H9 (cell line): ENCODE measurements around the gene TENM3. TPM values are rescaled to one million over a fixed set of nuclear protein-coding genes. Genes with fewer than 3 reads are reported as not detected.
A peak's percentile ranks its signal among the peaks of the same experiment; 100 is the strongest.

Experiments used
- DNase-seq: peaks from one replicate; pipeline ENCODE4 v3.0.0-alpha.2; 2017
- H2AFZ ChIP-seq: one replicate; pipeline ENCODE4 v1.6.1; 2013; ENCODE audit warnings: mild to moderate bottlenecking, low read length, control low read depth, moderate library complexity
- H2AK5ac ChIP-seq: 2 replicates; pipeline ENCODE4 v1.6.1; 2013; ENCODE audit warnings: low read length, control low read depth, mixed read lengths; ENCODE audit not compliant: insufficient read length
- H2BK120ac ChIP-seq: one replicate; pipeline ENCODE4 v1.6.1; 2013; ENCODE audit warnings: low read depth, mild to moderate bottlenecking, low read length, control low read depth, inconsistent platforms; ENCODE audit not compliant: poor library complexity, severe bottlenecking
- H2BK12ac ChIP-seq: 2 replicates; pipeline ENCODE4 v1.6.1; 2013; ENCODE audit warnings: low read length, control low read depth, mixed read lengths, low read depth; ENCODE audit not compliant: insufficient read length
- H2BK15ac ChIP-seq: 2 replicates; pipeline ENCODE4 v1.6.1; 2013; ENCODE audit warnings: low read depth, low read length, control low read depth
- H2BK20ac ChIP-seq: one replicate; pipeline ENCODE4 v1.6.1; 2013; ENCODE audit warnings: low read depth, mild to moderate bottlenecking, low read length, control low read depth, inconsistent platforms; ENCODE audit not compliant: poor library complexity, severe bottlenecking
- H2BK5ac ChIP-seq: 2 replicates; pipeline ENCODE4 v1.6.1; 2013; ENCODE audit warnings: low read length, control low read depth, mixed read lengths; ENCODE audit not compliant: insufficient read length
- H3K14ac ChIP-seq: 2 replicates; pipeline ENCODE4 v1.6.1; 2013; ENCODE audit warnings: low read length, control low read depth; ENCODE audit not compliant: insufficient read depth
- H3K18ac ChIP-seq: 2 replicates; pipeline ENCODE4 v1.6.1; 2013; ENCODE audit warnings: low read depth, mild to moderate bottlenecking, mixed read lengths, low read length, control low read depth; ENCODE audit not compliant: insufficient read length
- H3K23ac ChIP-seq: 2 replicates; pipeline ENCODE4 v1.6.1; 2013; ENCODE audit warnings: low read length, control low read depth, mixed read lengths, low read depth; ENCODE audit not compliant: insufficient read length
- H3K23me2 ChIP-seq: 2 replicates; pipeline ENCODE4 v1.6.1; 2013; ENCODE audit warnings: low read depth, mild to moderate bottlenecking, mixed read lengths, low read length, control low read depth; ENCODE audit not compliant: insufficient read length, poor library complexity, severe bottlenecking
- H3K27ac ChIP-seq: 2 replicates; pipeline ENCODE4 v1.5.1; 2013; ENCODE audit warnings: low read length, control low read depth, mixed read lengths, low read depth; ENCODE audit not compliant: insufficient read length
- H3K27me3 ChIP-seq: 2 replicates; pipeline ENCODE4 v1.6.1; 2013; ENCODE audit warnings: low read length, control low read depth, inconsistent platforms; ENCODE audit not compliant: insufficient read depth
- H3K4ac ChIP-seq: 2 replicates; pipeline ENCODE4 v1.6.1; 2013; ENCODE audit warnings: low read depth, mild to moderate bottlenecking, control low read depth, inconsistent platforms, low read length, moderate library complexity
- H3K4me1 ChIP-seq: 2 replicates; pipeline ENCODE4 v1.6.1; 2013; ENCODE audit warnings: low read length, control low read depth, inconsistent platforms; ENCODE audit not compliant: insufficient read depth
- H3K4me2 ChIP-seq: 2 replicates; pipeline ENCODE4 v1.6.1; 2013; ENCODE audit warnings: low read length, control low read depth, mixed read lengths; ENCODE audit not compliant: insufficient read length, insufficient read depth
- H3K56ac ChIP-seq: 2 replicates; pipeline ENCODE4 v1.6.1; 2013; ENCODE audit warnings: low read depth, mild to moderate bottlenecking, mixed read lengths, low read length, control low read depth; ENCODE audit not compliant: insufficient read length
- H3K79me1 ChIP-seq: 2 replicates; pipeline ENCODE4 v1.6.1; 2013; ENCODE audit warnings: low read depth, mild to moderate bottlenecking, moderate library complexity, low read length, control low read depth, inconsistent platforms; ENCODE audit not compliant: insufficient read depth, poor library complexity, severe bottlenecking
- H3K79me2 ChIP-seq: 2 replicates; pipeline ENCODE4 v1.6.1; 2013; ENCODE audit warnings: low read length, control low read depth, inconsistent platforms; ENCODE audit not compliant: insufficient read depth
- H3K9ac ChIP-seq: 2 replicates; pipeline ENCODE4 v1.6.1; 2013; ENCODE audit warnings: low read length, control low read depth, mixed read lengths; ENCODE audit not compliant: insufficient read length; ENCODE audit errors: extremely low read depth
- H3K9me3 ChIP-seq: one replicate; pipeline ENCODE4 v1.6.1; 2013; ENCODE audit warnings: low read depth, low read length, inconsistent platforms; ENCODE audit not compliant: control insufficient read depth
- H3T11ph ChIP-seq: one replicate; pipeline ENCODE4 v1.6.1; 2013; ENCODE audit warnings: mild to moderate bottlenecking, low read length, control low read depth, inconsistent platforms
- H4K20me1 ChIP-seq: one replicate; pipeline ENCODE4 v1.6.1; 2013; ENCODE audit not compliant: control insufficient read depth, insufficient read length, insufficient read depth
- H4K5ac ChIP-seq: 2 replicates; pipeline ENCODE4 v1.6.1; 2013; ENCODE audit warnings: low read depth, mild to moderate bottlenecking, mixed read lengths, low read length, control low read depth; ENCODE audit not compliant: insufficient read length
- H4K8ac ChIP-seq: replicated peaks from 2 replicates; pipeline ENCODE4 v1.6.1; 2013; ENCODE audit warnings: low read length, control low read depth, mixed read lengths, low read depth; ENCODE audit not compliant: insufficient read length
- H4K91ac ChIP-seq: 2 replicates; pipeline ENCODE4 v1.6.1; 2013; ENCODE audit warnings: low read depth, mild to moderate bottlenecking, moderate library complexity, mixed read lengths, low read length, control low read depth; ENCODE audit not compliant: insufficient read length
- H3K27ac Mint-ChIP-seq, 3 experiments: 2 replicates in 2 of 3; 3 replicates in 1 of 3; pipeline ENCODE4 v1.8.0; 2020 to 2021; ENCODE audit warnings: mixed read lengths in 3 of 3, mild to moderate bottlenecking in 1 of 3, moderate library complexity in 1 of 3
- H3K27me3 Mint-ChIP-seq: 2 replicates; pipeline ENCODE4 v1.8.0; 2021; ENCODE audit warnings: low read depth, mild to moderate bottlenecking, moderate library complexity, mixed read lengths
- H3K36me3 Mint-ChIP-seq, 3 experiments: 2 replicates in 2 of 3; 3 replicates in 1 of 3; pipeline ENCODE4 v1.8.0; 2020 to 2021; ENCODE audit warnings: low read depth in 3 of 3, mixed read lengths in 3 of 3; ENCODE audit not compliant: insufficient read depth in 1 of 3
- H3K4me1 Mint-ChIP-seq, 2 experiments: 2 replicates each; pipeline ENCODE4 v1.8.0; 2020; ENCODE audit warnings: mixed read lengths in 2 of 2
- H3K4me3 Mint-ChIP-seq, 2 experiments: 2 replicates in 1 of 2; 3 replicates in 1 of 2; pipeline ENCODE4 v1.8.0; 2020 to 2021; ENCODE audit warnings: mild to moderate bottlenecking in 2 of 2, mixed read lengths in 2 of 2, moderate library complexity in 1 of 2
- H3K9me3 Mint-ChIP-seq, 2 experiments: 2 replicates in 1 of 2; 3 replicates in 1 of 2; pipeline ENCODE4 v1.8.0; 2020; ENCODE audit warnings: mild to moderate bottlenecking in 2 of 2, mixed read lengths in 2 of 2, moderate library complexity in 1 of 2
- WGBS: extraction: QIAGEN DNeasy Blood & Tissue Kit; methylation state at CpG from one replicate; pipeline ENCODE4 v1.1.7; 2013; ENCODE audit warnings: missing lambda C conversion rate, low lambda C conversion rate, mixed read lengths; ENCODE audit not compliant: insufficient read length; ENCODE audit errors: extremely low coverage; 5-methylcytosine and 5-hydroxymethylcytosine counted together
- total RNA-seq: library from RNA; stranded (reverse); gene quantifications from 2 replicates; pipeline ENCODE4 v1.2.1, GENCODE V29; 2021
- TF ChIP-seq, protein P1 (sequence below): fragments of 200-600 bp; sonication (generic); conservative IDR thresholded peaks from 3 replicates; pipeline ENCODE4 v1.8.0; 2021; ENCODE audit warnings: antibody characterized with exemption, mild to moderate bottlenecking

Gene TENM3
- total RNA-seq, 1 experiment from 2014 or later = 49.6 TPM

DNA sequence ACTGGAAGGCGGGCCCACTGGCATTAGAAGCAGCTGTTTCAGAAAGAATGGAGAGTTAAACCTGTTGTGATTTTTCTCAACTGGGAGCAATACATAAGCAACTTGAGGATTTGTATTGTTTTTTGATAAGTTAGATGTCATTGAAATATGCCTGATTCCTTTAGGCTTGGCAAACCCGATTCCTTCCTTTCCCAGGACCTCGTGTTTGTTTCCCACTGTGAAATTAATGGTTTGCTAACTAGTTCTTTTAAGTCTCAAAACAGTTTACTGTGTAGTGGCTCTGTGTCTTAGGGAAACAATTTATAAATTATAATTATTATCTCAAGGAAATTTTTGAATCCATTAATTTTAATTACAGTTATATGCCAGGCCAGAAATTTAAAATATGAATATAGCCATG, 456.0 kb downstream of the TENM3 start:
- Histone ChIP-seq H3K79me1 (no peaks in the 10 kb centered on the region), H3K18ac (no peak overlapping the region), H2BK15ac (no peak overlapping the region), H2BK120ac (no peak overlapping the region), H2BK12ac (no peak overlapping the region), H3K9ac (no peak overlapping the region), H3K23ac (no peak overlapping the region), H3K79me2 (no peaks in the 10 kb centered on the region), H2BK20ac (no peak overlapping the region), H3K4ac (no peak overlapping the region), H2BK5ac (no peak overlapping the region), H4K91ac (no peak overlapping the region), H3K56ac (no peak overlapping the region), H3K9me3 (no peaks in the 10 kb centered on the region), H3K14ac (no peak overlapping the region), H3K4me2 (no peak overlapping the region), H3K23me2 (no peaks in the 10 kb centered on the region), H2AFZ (no peak overlapping the region), H4K8ac (no peak overlapping the region), H4K20me1 (no peaks in the 10 kb centered on the region), H3T11ph (no peak overlapping the region), H2AK5ac (no peak overlapping the region), H3K4me1 (no peaks in the 10 kb centered on the region; the same call in 1 of the 2 replicates), H3K27ac (no peak overlapping the region), H3K27me3 (no peaks in the 10 kb centered on the region), H4K5ac (no peak overlapping the region)
- WGBS = no CpG with 5 or more reads among the region's 3 CpGs
- Mint-ChIP-seq H3K27me3 (no peaks in the 10 kb centered on the region), H3K4me3 (no peak overlapping the region), H3K36me3 (peaks cover 0 to 5% (median 5%) of the 10 kb centered on the region in 3 experiments; a peak in 3 of 7 replicates), H3K4me1 (peaks cover 25 to 28% of the 10 kb centered on the region in 2 experiments), H3K27ac (peak overlapping the region in 1 of 3 experiments; percentile 41; a peak in 2 of 7 replicates), H3K9me3 (no peaks in the 10 kb centered on the region)
- DNase-seq = no peak
- TF ChIP-seq, protein P1, sequence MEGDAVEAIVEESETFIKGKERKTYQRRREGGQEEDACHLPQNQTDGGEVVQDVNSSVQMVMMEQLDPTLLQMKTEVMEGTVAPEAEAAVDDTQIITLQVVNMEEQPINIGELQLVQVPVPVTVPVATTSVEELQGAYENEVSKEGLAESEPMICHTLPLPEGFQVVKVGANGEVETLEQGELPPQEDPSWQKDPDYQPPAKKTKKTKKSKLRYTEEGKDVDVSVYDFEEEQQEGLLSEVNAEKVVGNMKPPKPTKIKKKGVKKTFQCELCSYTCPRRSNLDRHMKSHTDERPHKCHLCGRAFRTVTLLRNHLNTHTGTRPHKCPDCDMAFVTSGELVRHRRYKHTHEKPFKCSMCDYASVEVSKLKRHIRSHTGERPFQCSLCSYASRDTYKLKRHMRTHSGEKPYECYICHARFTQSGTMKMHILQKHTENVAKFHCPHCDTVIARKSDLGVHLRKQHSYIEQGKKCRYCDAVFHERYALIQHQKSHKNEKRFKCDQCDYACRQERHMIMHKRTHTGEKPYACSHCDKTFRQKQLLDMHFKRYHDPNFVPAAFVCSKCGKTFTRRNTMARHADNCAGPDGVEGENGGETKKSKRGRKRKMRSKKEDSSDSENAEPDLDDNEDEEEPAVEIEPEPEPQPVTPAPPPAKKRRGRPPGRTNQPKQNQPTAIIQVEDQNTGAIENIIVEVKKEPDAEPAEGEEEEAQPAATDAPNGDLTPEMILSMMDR = no peak
